Heart left ventricle (tissue), 16 donors: ENCODE results near the gene MINK1. TPM values are rescaled to one million over a fixed set of nuclear protein-coding genes. Genes with fewer than 3 reads are reported as not detected.

ENCODE experiments used
- ATAC-seq, 4 donors: fragments of 200-7000 bp; cut with Tn5 transposase; one replicate each; pipeline ENCODE4 v1.9.1; 2020 to 2022; ENCODE audit warnings: moderate library complexity in 4 of 4, mild to moderate bottlenecking in 3 of 4, moderate number of reproducible peaks in 1 of 4
- DNase-seq, 5 donors: peaks; one replicate each; pipeline ENCODE4 v3.0.0-alpha.2; 2020
- H3K27ac ChIP-seq, 12 donors: fragments of 200-600 bp; sonication (generic) in 4 of 12; one replicate each; pipeline versions ENCODE4 v1.5.0 to v1.8.0; 2016 to 2022; ENCODE audit warnings: mild to moderate bottlenecking in 2 of 12
- H3K27me3 ChIP-seq, 9 donors: fragments of 200-600 bp; sonication (generic) in 2 of 9; one replicate each; pipeline versions ENCODE4 v1.5.1 to v1.8.0; 2016 to 2022; ENCODE audit warnings: mild to moderate bottlenecking in 3 of 9
- H3K36me3 ChIP-seq, 9 donors: fragments of 200-600 bp; sonication (generic) in 2 of 9; one replicate each; pipeline versions ENCODE4 v1.5.0 to v1.8.0; 2018 to 2022; ENCODE audit warnings: mild to moderate bottlenecking in 2 of 9
- H3K4me1 ChIP-seq, 12 donors: fragments of 200-600 bp; sonication (generic) in 4 of 12; one replicate each; pipeline versions ENCODE4 v1.5.0 to v1.8.0; 2016 to 2022; ENCODE audit warnings: mild to moderate bottlenecking in 3 of 12
- H3K4me3 ChIP-seq, 12 donors: fragments of 200-600 bp; sonication (generic) in 4 of 12; one replicate each; pipeline versions ENCODE4 v1.5.0 to v1.8.0; 2017 to 2022; ENCODE audit warnings: mild to moderate bottlenecking in 9 of 12, moderate library complexity in 4 of 12
- H3K9me3 ChIP-seq, 12 donors: fragments of 200-600 bp; sonication (generic) in 4 of 12; one replicate each; pipeline versions ENCODE4 v1.5.0 to v1.8.0; 2016 to 2022; ENCODE audit warnings: mild to moderate bottlenecking in 1 of 12
- POLR2A ChIP-seq, 2 donors: fragments of 450-650 bp; IDR thresholded peaks; one replicate each; pipeline ENCODE4 v1.6.1; 2017; ENCODE audit warnings: antibody characterized with exemption in 2 of 2, mild to moderate bottlenecking in 2 of 2, moderate library complexity in 2 of 2
- WGBS, 4 donors: extraction: QIAGEN DNeasy Blood & Tissue Kit in 2 of 4; methylation state at CpG; one replicate each; pipeline versions ENCODE4 v1.1.5 to v1.1.7; 2013 to 2018; 5-methylcytosine and 5-hydroxymethylcytosine counted together
- intact Hi-C, 10 donors: fragments of 100-400 bp; cut with DNase I; formaldehyde crosslinking; loops; one replicate each; pipeline versions ENCODE4 v1.11.1 to v1.14.2; 2022
- polyA plus RNA-seq, 2 donors: library from polyadenylated mRNA; stranded (reverse); fragments of 200-250 nt; gene quantifications; one replicate each; pipeline ENCODE4 v1.2.3, GENCODE V29; 2013
- total RNA-seq, 9 donors: library from RNA; depleted of rRNA in 2 of 9; stranded (reverse); fragments of >200 nt in 2 of 9; fragmentation: NEBNext Ultra II Directional in 3 of 9; extraction: Animal tissue kit (Norgen Biotek cat#: 25700) in 3 of 9; gene quantifications; one replicate each; pipeline versions ENCODE4 v1.1.0 to v1.2.4, GENCODE V29; 2016 to 2023
- TF ChIP-seq, protein P1 (sequence below), 12 donors: fragments of 200-600 bp; sonication (generic) in 4 of 12; IDR thresholded peaks; one replicate each; pipeline versions ENCODE4 v1.5.0 to v1.8.0; 2018 to 2022; ENCODE audit warnings: antibody characterized with exemption in 12 of 12, mild to moderate bottlenecking in 5 of 12
- donor health status: ischemic (EF 13 %, LVEDD 7.1; RV severe dilation, severe dysfunction).
- donor health status: healthy with polysubstance abuse.
- donor health status: DM: no; HTN: yes; CAD: no.
- donor health status: DM: no; HTN: no; CAD: no.
- donor health status: ischemic (EF 25% LVEDD 6.9; RV normal size, moderate dysfunction).
- donor health status: ischemic (EF 25% LVEDD 5.7; RV mildly dilated, moderate dysfunction).
- donor health status: healthy.
- donor health status: DM: yes; HTN: yes; CAD: no.
- donor health status: ischemic (EF 35%, LVEDD 5.7; RV mildly dilated, moderate dysfunction).
- donor health status: nonischemic (EF 11% LVEDD 7.7; RV severe dilation, severe dysfunction).
- donor health status: DM: yes; HTN: yes; CAD: no.
- donor health status: PGD.
- donor health status: ischemic (EF 29% LVEDD 5.4; RV normal size, mild dysfunction).
- donor health status: nonischemic (EF 23%, LVEDD 6.1; RV moderate dilation, normal function).

MINK1 gene
- total and polyA plus RNA-seq, 11 donors = 23.1 to 55.8 (median 33.0) TPM

DNA sequence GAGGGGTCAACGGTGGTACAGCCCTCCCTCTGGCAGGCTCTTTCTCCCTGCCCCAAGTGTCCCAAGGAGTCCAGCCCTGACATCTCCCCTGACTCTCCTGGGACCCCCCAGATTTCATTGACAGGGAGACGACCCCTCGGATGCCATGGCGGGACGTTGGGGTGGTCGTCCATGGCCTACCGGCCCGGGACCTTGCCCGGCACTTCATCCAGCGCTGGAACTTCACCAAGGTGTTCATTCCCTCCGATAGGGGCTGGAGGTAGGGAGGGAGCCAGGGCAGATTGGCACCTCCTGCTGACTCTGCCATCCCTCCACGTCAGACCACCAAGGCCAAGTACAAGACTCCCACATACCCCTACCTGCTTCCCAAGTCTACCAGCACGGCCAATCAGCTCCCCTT lies 16.3 kb upstream of the MINK1 start:
- no peak for ATAC-seq
- TF ChIP-seq POLR2A (IDR thresholded peaks at IDR 0.05) = no peak
- TF ChIP-seq, protein P1, sequence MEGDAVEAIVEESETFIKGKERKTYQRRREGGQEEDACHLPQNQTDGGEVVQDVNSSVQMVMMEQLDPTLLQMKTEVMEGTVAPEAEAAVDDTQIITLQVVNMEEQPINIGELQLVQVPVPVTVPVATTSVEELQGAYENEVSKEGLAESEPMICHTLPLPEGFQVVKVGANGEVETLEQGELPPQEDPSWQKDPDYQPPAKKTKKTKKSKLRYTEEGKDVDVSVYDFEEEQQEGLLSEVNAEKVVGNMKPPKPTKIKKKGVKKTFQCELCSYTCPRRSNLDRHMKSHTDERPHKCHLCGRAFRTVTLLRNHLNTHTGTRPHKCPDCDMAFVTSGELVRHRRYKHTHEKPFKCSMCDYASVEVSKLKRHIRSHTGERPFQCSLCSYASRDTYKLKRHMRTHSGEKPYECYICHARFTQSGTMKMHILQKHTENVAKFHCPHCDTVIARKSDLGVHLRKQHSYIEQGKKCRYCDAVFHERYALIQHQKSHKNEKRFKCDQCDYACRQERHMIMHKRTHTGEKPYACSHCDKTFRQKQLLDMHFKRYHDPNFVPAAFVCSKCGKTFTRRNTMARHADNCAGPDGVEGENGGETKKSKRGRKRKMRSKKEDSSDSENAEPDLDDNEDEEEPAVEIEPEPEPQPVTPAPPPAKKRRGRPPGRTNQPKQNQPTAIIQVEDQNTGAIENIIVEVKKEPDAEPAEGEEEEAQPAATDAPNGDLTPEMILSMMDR (IDR thresholded peaks at IDR 0.05) = no peak
- 92 to 95% (median 94%) methylated on average over 12 to 13 of the region's 13 CpGs for WGBS, 4 donors

GRCh38 chr17:4818276-4818675 lies 14.9 kb upstream of the MINK1 start:
- intact Hi-C loops = no loop called here
- H3K36me3 ChIP-seq = peaks cover 0 to 80% (median 39%) of the 10 kb centered on the region in 9 donors

More for the DNA sequence above, 16.3 kb upstream of the MINK1 start:
- DNase-seq = peak in 1 of 5 donors; percentile 10
- Histone ChIP-seq H3K36me3 (peaks cover 0 to 72% (median 35%) of the 10 kb centered on the region in 9 donors), H3K4me1 (peaks cover 0 to 5% (median 0%) of the 10 kb centered on the region in 12 donors), H3K9me3 (no peaks in the 10 kb centered on the region), H3K27me3 (no peaks in the 10 kb centered on the region), H3K4me3 (no peak overlapping the region), H3K27ac (no peak overlapping the region)
- intact Hi-C loops = no loop called here

DNA sequence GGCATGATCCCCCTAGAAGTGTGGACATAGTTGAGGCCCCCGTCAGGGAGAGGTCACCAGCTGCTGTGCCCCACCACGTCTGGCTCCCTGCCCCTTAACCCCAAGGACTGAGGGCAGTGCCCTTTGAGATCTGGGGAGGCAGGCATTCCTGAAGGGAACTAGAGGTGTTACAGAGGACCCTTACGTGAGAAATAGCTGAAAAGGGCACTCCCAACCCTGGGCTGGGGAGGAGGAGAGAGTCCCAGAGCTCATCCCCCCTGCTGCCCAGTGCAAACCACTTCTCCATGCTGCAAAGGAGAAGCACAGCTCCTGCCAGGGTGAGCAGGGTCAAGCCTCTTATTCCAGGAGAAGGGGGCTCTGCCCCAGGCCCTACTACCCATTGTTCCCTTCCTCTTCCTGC lies 10.3 kb upstream of the MINK1 start:
- TF ChIP-seq, protein P1 (IDR thresholded peaks at IDR 0.05) = no peak
- TF ChIP-seq POLR2A (IDR thresholded peaks at IDR 0.05) = no peak
- H3K4me3 ChIP-seq = no peak overlapping the region
- no peaks in the 10 kb centered on the region for H3K27me3 ChIP-seq
- DNase-seq (no peak), ATAC-seq (no peak)
- intact Hi-C loops = loop anchor here in 1 of 10 donors (10.0 kb wide), 1 partner anchor 52 kb away; no protein-coding TSS in a partner anchor
- no peaks in the 10 kb centered on the region for H3K9me3 ChIP-seq
- H3K27ac ChIP-seq = no peak overlapping the region
- H3K36me3 ChIP-seq = peaks cover 0 to 48% (median 22%) of the 10 kb centered on the region in 9 donors
- no peaks in the 10 kb centered on the region for H3K4me1 ChIP-seq
- 65 to 91% (median 81%) methylated on average over 3 of the region's 3 CpGs for WGBS, 4 donors

More at GRCh38 chr17:4818276-4818675, 14.9 kb upstream of the MINK1 start:
- H3K9me3 ChIP-seq = no peaks in the 10 kb centered on the region
- WGBS, 4 donors = 78 to 84% (median 83%) methylated on average over 12 of the region's 12 CpGs
- H3K4me3 ChIP-seq = no peak overlapping the region
- no peak for ATAC-seq
- no peak overlapping the region for H3K27ac ChIP-seq
- no peaks in the 10 kb centered on the region for H3K27me3 ChIP-seq
- DNase-seq = no peak
- H3K4me1 ChIP-seq = peaks cover 0 to under 1% (median 0%) of the 10 kb centered on the region in 12 donors
- TF ChIP-seq, protein P1 (IDR thresholded peaks at IDR 0.05) = no peak
- no peak for TF ChIP-seq POLR2A (IDR thresholded peaks at IDR 0.05)

GRCh38 chr17:4823373-4824089 lies 9.6 kb upstream of the MINK1 start:
- Histone ChIP-seq H3K27ac (no peak overlapping the region), H3K4me1 (no peaks in the 10 kb centered on the region), H3K27me3 (no peaks in the 10 kb centered on the region), H3K4me3 (no peak overlapping the region), H3K36me3 (peaks cover 0 to 41% (median 21%) of the 10 kb centered on the region in 9 donors), H3K9me3 (no peaks in the 10 kb centered on the region)
- DNase-seq (no peak), ATAC-seq (no peak)
- intact Hi-C loops = loop anchor here in 1 of 10 donors (10.0 kb wide), 1 partner anchor 51 kb away; no protein-coding TSS in a partner anchor
- TF ChIP-seq POLR2A (IDR thresholded peaks at IDR 0.05) = no peak
- TF ChIP-seq, protein P1 (IDR thresholded peaks at IDR 0.05) = no peak
- WGBS, 4 donors = 79 to 82% (median 80%) methylated on average over 12 of the region's 12 CpGs
